SJSA1 (cell line): ENCODE measurements around the gene NEDD4. TPM values are rescaled to one million over a fixed set of nuclear protein-coding genes. Genes with fewer than 3 reads are reported as not detected.
"Not testable (repeated sequence)": the region's sequence is repeated elsewhere in the genome, so short reads cannot be mapped to it uniquely, and the experiment has no call there.

Experiments used
- DNase-seq, 2 experiments: peaks; one replicate each; pipeline ENCODE4 v3.0.0-alpha.2; 2015 to 2020; ENCODE audit warnings: low spot score in 2 of 2, low read depth in 1 of 2
- H3K27ac ChIP-seq: fragments of 250-450 bp; sonication (Bioruptor Pico); 2 replicates; pipeline ENCODE4 v1.5.1; 2020; ENCODE audit warnings: mild to moderate bottlenecking, moderate library complexity
- H3K27me3 ChIP-seq: fragments of 250-450 bp; sonication (Bioruptor Pico); replicated peaks from 2 replicates; pipeline ENCODE4 v1.5.1; 2020; ENCODE audit warnings: mild to moderate bottlenecking, moderate library complexity
- H3K36me3 ChIP-seq: fragments of 250-450 bp; sonication (Bioruptor Pico); 2 replicates; pipeline ENCODE4 v1.5.1; 2020; ENCODE audit warnings: mild to moderate bottlenecking
- H3K4me1 ChIP-seq: fragments of 250-450 bp; sonication (Bioruptor Pico); replicated peaks from 2 replicates; pipeline ENCODE4 v1.6.1; 2021; ENCODE audit warnings: mild to moderate bottlenecking
- H3K4me3 ChIP-seq: fragments of 250-450 bp; sonication (Bioruptor Pico); 2 replicates; pipeline ENCODE4 v1.5.1; 2020; ENCODE audit warnings: mild to moderate bottlenecking
- H3K9me3 ChIP-seq: fragments of 250-450 bp; sonication (Bioruptor Pico); replicated peaks from 2 replicates; pipeline ENCODE4 v1.5.1; 2020; ENCODE audit warnings: mild to moderate bottlenecking
- total RNA-seq: library from RNA; depleted of rRNA; stranded (reverse); fragments of >200 nt; shearing (Covaris generic); gene quantifications from 2 replicates; pipeline ENCODE4 v1.2.3, GENCODE V29; 2014

The NEDD4 gene
- total RNA-seq, 1 experiment from 2014 or later, result 114 TPM

DNA sequence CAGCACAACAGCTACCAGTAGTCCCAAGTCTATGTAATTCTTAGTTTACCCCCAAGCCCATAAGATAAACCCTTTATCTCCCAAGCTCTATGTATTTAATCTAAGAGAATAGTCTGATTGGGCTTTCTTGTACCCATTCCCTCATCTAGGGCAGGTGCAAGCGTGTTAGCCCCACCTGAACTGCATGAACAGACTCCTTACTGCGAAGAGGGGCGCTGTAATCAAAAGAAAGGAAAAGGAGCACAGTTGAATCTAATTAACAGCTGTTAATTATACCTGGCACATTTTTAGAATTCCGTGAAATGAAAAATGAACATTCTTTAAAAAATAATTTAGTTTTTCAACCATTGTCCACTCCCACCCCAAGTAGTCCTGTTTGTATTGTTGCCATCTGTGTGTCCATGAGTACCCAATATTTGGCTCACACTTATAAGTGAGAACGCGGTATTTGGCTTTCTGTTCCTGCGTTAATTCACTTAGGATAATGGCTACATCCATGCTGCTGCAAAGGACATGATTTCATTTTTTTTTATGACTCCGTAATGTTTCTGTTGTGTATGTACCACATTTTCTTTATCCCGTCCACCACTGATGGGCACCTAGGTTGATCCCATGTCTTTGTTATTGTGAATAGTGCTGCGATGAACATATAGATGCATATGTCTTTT lies 26.5 kb upstream of the NEDD4 start:
- Histone ChIP-seq H3K4me3 (peak overlapping the region; percentile 38), H3K4me1 (no peaks in the 10 kb centered on the region; the same call in none of the 2 replicates), H3K27me3 (no peaks in the 10 kb centered on the region), H3K36me3 (no peaks in the 10 kb centered on the region), H3K9me3 (no peaks in the 10 kb centered on the region), H3K27ac (peak overlapping the region; percentile 55)
- DNase-seq, result no peak

DNA sequence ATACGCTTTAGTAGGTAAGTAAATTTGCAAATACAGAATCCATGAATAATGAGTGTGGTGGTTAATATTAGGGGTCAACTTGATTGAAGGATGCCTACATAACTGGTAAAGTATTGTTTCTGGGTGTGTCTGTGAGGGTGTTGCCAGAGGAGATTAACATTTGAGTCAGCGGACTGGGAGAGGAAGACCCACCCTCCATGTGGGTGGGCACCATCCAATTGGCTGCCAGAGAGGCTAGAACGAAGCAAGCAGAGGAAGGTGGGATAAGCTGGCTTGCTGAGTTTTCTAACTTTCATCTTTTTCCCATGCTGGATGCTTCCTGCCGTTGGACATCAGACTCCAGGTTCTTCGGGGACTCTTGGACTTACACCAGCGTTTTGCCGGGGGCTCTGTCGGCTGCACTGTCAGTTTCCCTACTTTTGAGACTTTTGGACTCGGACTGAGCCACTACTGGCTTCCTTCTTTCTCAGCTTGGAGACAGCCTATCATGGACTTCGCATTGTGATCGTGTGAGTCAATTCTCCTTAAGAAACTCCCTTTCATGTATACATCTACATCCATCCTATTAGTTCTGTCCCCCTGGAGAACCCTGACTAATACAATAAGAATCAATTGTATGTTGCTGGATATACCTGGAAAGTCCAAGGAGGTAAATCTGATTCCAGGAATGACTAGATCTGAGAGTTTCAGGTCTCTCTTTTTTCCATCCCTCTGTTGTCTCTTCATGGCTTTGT lies 25.8 kb upstream of the NEDD4 start:
- H3K4me3 ChIP-seq, result peak overlapping the region; percentile 38
- H3K36me3 ChIP-seq, result no peaks in the 10 kb centered on the region
- no peaks in the 10 kb centered on the region for H3K27me3 ChIP-seq
- H3K9me3 ChIP-seq, result no peaks in the 10 kb centered on the region
- no peaks in the 10 kb centered on the region; the same call in none of the 2 replicates for H3K4me1 ChIP-seq
- H3K27ac ChIP-seq, result peak overlapping the region; percentile 55
- DNase-seq, result peak in 1 of 2 experiments; percentile 47

DNA sequence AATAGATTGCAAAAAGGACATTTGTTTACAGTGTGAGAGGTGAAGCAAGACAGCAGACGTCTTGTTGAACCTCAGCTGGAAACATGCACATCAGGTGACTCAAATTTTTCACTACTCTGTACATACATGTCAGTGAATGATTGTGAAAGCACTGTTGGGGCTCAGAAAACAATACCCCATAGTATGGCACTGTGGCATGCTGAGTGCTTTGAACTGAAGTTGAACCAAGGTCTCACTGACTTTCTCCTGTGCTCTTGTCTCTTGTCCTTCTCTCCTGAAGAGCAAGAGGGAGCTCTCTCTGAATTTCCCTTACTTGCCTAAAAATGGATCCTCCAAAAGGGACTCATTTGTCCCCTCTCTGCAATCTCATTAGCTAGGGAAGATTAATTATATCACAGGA lies 24.5 kb upstream of the NEDD4 start:
- DNase-seq, result no peak
- Histone ChIP-seq H3K4me1 (no peaks in the 10 kb centered on the region; the same call in none of the 2 replicates), H3K4me3 (no peak overlapping the region), H3K27ac (no peak overlapping the region), H3K27me3 (no peaks in the 10 kb centered on the region), H3K9me3 (no peaks in the 10 kb centered on the region), H3K36me3 (no peaks in the 10 kb centered on the region)

GRCh38 chr15:56017511-56017910 lies 24.1 kb upstream of the NEDD4 start:
- no peaks in the 10 kb centered on the region for H3K9me3 ChIP-seq
- no peak overlapping the region for H3K27ac ChIP-seq
- H3K36me3 ChIP-seq, result no peaks in the 10 kb centered on the region
- H3K27me3 ChIP-seq, result no peaks in the 10 kb centered on the region
- DNase-seq, result no peak
- no peak overlapping the region for H3K4me3 ChIP-seq
- no peaks in the 10 kb centered on the region; the same call in none of the 2 replicates for H3K4me1 ChIP-seq

DNA sequence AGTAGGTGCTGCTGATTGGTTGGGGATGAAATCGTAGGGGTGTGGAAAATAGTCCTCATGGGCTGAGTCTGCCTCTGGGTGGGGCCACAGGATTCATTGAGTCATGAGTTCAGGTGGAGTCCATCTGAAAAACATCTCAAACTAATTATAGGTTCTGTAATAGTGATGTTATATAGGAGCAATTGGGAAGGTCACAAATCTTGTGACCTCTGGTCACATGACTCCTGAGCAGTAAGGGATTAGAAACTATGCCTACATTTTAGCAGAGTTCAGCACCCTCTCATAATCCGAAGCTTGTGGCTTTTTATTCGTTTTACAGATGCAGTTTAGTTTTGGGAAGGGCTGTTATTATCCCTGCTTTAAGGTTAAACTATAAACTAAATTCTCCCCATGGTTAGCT lies 22.9 kb upstream of the NEDD4 start:
- H3K9me3 ChIP-seq, result no peaks in the 10 kb centered on the region
- no peak for DNase-seq
- no peaks in the 10 kb centered on the region; the same call in none of the 2 replicates for H3K4me1 ChIP-seq
- no peak overlapping the region for H3K27ac ChIP-seq
- no peaks in the 10 kb centered on the region for H3K27me3 ChIP-seq
- no peak overlapping the region for H3K4me3 ChIP-seq
- H3K36me3 ChIP-seq, result no peaks in the 10 kb centered on the region

DNA sequence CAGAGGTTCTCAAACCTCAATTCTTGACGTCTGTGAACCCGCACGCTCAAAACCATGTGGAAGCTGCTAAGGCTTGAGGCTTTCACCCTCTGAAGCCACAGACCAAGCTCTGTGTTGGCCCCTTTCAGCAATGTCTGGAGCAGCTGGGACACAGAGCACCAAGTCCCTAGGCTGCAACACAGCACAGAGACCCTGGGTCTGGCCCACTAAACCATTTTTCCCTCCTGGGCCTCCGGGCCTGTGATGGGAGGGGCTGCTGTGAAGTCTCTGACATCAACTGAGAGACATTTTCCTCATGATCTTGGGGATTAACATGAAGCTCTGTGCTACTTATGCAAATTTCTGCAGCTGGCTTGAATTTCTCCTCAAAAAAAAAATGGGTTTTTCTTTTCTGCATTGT lies 21.3 kb upstream of the NEDD4 start:
- Histone ChIP-seq H3K4me3 (no peak overlapping the region), H3K27ac (no peak overlapping the region), H3K9me3 (no peaks in the 10 kb centered on the region), H3K36me3 (no peaks in the 10 kb centered on the region), H3K27me3 (no peaks in the 10 kb centered on the region), H3K4me1 (no peaks in the 10 kb centered on the region; the same call in 1 of the 2 replicates)
- no peak for DNase-seq

GRCh38 chr15:56007053-56007452 lies 13.6 kb upstream of the NEDD4 start:
- not testable (repeated sequence) for H3K9me3 ChIP-seq, H3K4me1 ChIP-seq, H3K36me3 ChIP-seq, DNase-seq, H3K4me3 ChIP-seq, H3K27ac ChIP-seq, H3K27me3 ChIP-seq

GRCh38 chr15:56006371-56006770 lies 13.0 kb upstream of the NEDD4 start:
- not testable (repeated sequence) for DNase-seq, H3K4me3 ChIP-seq

GRCh38 chr15:56004281-56004680 lies 10.9 kb upstream of the NEDD4 start:
- not testable (repeated sequence) for H3K27me3 ChIP-seq, DNase-seq, H3K27ac ChIP-seq, H3K36me3 ChIP-seq, H3K4me1 ChIP-seq, H3K9me3 ChIP-seq, H3K4me3 ChIP-seq

More at GRCh38 chr15:56006371-56006770, 13.0 kb upstream of the NEDD4 start:
- H3K27ac ChIP-seq, H3K27me3 ChIP-seq, H3K36me3 ChIP-seq, H3K4me1 ChIP-seq, H3K9me3 ChIP-seq: not testable (repeated sequence)

DNA sequence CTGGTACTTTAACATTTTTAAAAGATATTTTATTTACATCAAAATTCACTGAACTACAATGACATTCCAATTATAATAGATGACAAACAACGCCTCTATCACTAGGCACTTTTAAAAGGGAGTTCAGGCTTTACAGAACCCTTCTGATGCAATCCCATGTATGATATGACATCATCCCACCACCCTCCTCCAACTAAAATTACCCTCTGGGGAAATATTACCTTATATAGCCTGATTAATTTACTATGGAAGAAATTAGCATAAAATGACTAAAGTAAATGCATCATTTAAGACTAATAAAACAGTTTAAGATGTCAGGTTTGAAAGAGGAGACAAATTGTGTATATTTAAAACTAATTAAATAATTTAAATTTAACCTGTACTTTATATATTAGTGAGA lies 10.4 kb upstream of the NEDD4 start:
- not testable (repeated sequence) for H3K27me3 ChIP-seq, H3K9me3 ChIP-seq, H3K27ac ChIP-seq, H3K4me3 ChIP-seq, DNase-seq, H3K36me3 ChIP-seq, H3K4me1 ChIP-seq

DNA sequence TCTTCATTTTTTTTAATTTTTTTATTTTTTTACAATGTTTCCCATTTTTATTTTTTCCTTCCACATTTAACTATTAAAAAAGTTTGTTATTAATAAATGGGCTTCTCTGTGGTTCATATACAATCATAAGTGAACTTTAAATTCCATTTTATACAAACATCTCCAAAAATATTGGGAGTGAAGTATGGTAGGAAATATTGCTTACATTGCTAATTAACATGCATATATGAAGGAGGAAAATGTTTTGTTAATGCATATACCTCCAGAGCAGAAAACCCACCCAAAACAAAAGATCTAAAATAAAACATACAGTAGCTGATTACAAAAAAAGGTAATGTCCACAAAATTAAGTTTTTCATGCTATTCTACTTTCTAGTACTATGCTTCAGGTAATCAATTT lies 9.9 kb upstream of the NEDD4 start:
- H3K27me3 ChIP-seq, DNase-seq, H3K27ac ChIP-seq: not testable (repeated sequence)

DNA sequence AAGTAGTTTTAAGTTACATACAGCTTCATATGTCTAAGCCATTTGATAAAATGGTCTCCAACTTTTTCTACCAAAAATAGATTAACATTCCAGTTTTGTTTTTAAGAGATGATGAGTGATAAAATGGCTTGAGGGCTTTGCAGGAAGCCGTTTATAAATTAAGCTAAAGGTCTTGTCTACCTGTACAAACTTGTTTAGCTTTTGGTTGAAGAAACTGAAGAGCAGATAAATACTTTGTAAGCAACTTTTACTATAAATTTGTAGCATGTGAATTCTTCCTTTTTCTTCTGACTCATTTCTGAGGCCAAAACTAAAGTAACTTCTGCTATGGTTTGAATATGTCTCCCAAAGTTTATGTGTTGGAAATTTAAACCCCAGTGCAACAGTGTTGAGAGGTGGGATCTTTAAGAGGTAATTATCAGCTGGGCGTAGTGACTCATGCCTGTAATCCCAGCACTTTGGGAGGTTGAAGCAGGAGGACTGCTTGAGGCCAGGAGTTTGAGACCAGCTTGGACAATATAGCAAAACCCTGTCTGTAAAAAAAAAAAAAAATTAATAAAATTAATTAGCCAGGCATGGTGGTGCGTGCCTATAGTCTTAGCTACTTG lies 8.2 kb upstream of the NEDD4 start:
- Histone ChIP-seq H3K9me3 (no peaks in the 10 kb centered on the region), H3K27ac (no peak overlapping the region), H3K4me3 (no peak overlapping the region), H3K36me3 (no peaks in the 10 kb centered on the region), H3K4me1 (no peaks in the 10 kb centered on the region), H3K27me3 (peaks cover 1% of the 10 kb centered on the region; the same call in 1 of the 2 replicates)
- no peak for DNase-seq

More for the DNA sequence above, 9.9 kb upstream of the NEDD4 start:
- not testable (repeated sequence) for H3K36me3 ChIP-seq, H3K4me3 ChIP-seq, H3K9me3 ChIP-seq, H3K4me1 ChIP-seq

GRCh38 chr15:55999658-56000057 lies 6.2 kb upstream of the NEDD4 start:
- Histone ChIP-seq H3K4me3 (no peak overlapping the region), H3K27me3 (no peaks in the 10 kb centered on the region), H3K36me3 (no peaks in the 10 kb centered on the region), H3K9me3 (no peaks in the 10 kb centered on the region), H3K27ac (no peak overlapping the region), H3K4me1 (peaks cover under 1% of the 10 kb centered on the region; the same call in 1 of the 2 replicates)
- DNase-seq, result no peak

- Histone ChIP-seq H3K4me1 (peaks cover 9% of the 10 kb centered on the region), H3K27me3 (no peaks in the 10 kb centered on the region), H3K36me3 (no peaks in the 10 kb centered on the region; the same call in 1 of the 2 replicates), H3K27ac (no peak overlapping the region), H3K4me3 (no peak overlapping the region), H3K9me3 (no peaks in the 10 kb centered on the region)
- DNase-seq, result no peak
Observed at GRCh38 chr15:55998478-55998877, 5.1 kb upstream of the NEDD4 start.
